ENCODE results near the gene ITGB7. TPM values are rescaled to one million over a fixed set of nuclear protein-coding genes. Genes with fewer than 3 reads are reported as not detected.

Gene ITGB7
- total RNA-seq, 3 donors from 2014 or later (not counting 1 experiment from before 2014, with no cell fraction given): 329 to 441 (median 439) TPM

DNA sequence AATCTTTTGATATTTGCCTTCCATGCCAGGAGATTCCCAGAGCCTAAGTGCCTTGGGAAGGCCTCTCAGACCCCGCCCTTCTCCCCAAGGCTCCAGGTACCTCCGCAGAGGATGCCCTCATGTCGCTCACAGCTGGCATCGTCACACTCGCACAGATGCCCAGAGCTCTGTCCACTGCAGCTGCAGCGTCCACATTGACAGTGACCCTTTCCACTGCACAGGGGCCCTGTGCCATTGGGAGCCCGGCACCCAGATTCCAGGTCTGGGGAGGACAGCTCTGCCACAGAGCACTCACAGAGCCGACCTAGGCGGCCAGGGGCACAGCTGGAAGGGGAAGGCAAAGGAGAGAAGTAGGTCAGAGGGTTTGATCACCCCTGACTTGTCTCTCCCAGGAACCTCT lies 14.0 kb downstream of the ITGB7 start:
- 96% methylated on average over 8 of the region's 9 CpGs for WGBS (ENCODE audit: insufficient coverage)
- H3K36me3 ChIP-seq (ENCODE audit: control insufficient read depth, insufficient read depth, low read length): peaks cover 79% of the 10 kb centered on the region
- ATAC-seq: no peak

DNA sequence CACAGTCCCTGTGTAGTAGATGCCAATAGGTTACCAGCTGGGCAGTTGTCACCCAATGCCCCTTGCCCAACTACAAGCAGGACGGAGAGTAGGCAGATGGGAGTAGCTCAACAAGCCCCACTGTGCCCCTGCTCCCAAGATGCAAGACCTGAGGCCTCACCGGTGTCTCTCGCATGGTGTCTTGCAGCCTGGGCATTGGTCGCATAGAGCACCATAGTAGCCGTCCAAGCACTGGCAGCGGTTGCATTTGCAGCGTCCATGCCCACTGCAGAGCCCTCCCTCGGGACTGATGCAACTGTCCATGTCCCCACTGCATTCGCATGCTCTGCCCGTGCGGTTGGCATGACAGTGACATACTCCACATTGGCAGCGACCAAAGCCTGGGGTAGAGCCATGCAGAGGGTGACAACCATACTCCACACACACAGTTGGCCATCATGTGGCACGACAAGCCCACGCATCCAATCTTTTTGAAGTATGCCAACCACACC lies 14.5 kb downstream of the ITGB7 start:
- Mint-ChIP-seq H3K9me3 (no peaks in the 10 kb centered on the region), H3K36me3 (no peaks in the 10 kb centered on the region), H3K4me3 (no peak overlapping the region), H3K27me3 (ENCODE audit: low read depth in 2 of 2) (no peaks in the 10 kb centered on the region), H3K27ac (peak overlapping the region; percentile 18 to 24), H3K4me1 (peaks cover 0 to 34% of the 10 kb centered on the region in 2 donors)
- intact Hi-C loops (cut with micrococcal nuclease): no loop called here
- peaks cover 6% of the 10 kb centered on the region for H3K4me1 ChIP-seq (ENCODE audit: control insufficient read depth, insufficient read depth, low read length)
- TF ChIP-seq, protein P1, sequence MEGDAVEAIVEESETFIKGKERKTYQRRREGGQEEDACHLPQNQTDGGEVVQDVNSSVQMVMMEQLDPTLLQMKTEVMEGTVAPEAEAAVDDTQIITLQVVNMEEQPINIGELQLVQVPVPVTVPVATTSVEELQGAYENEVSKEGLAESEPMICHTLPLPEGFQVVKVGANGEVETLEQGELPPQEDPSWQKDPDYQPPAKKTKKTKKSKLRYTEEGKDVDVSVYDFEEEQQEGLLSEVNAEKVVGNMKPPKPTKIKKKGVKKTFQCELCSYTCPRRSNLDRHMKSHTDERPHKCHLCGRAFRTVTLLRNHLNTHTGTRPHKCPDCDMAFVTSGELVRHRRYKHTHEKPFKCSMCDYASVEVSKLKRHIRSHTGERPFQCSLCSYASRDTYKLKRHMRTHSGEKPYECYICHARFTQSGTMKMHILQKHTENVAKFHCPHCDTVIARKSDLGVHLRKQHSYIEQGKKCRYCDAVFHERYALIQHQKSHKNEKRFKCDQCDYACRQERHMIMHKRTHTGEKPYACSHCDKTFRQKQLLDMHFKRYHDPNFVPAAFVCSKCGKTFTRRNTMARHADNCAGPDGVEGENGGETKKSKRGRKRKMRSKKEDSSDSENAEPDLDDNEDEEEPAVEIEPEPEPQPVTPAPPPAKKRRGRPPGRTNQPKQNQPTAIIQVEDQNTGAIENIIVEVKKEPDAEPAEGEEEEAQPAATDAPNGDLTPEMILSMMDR (IDR thresholded peaks at IDR 0.05): no peak
- no peak for DNase-seq
- 96% methylated on average over 14 of the region's 14 CpGs for WGBS (ENCODE audit: insufficient coverage)
- ATAC-seq: no peak
- peaks cover 84% of the 10 kb centered on the region for H3K36me3 ChIP-seq (ENCODE audit: control insufficient read depth, insufficient read depth, low read length)
- no peak overlapping the region for H3K4me3 ChIP-seq (ENCODE audit: low read length)
- no peak overlapping the region for H3K27ac ChIP-seq (ENCODE audit: low read length)
- no peaks in the 10 kb centered on the region for H3K27me3 ChIP-seq (ENCODE audit: control insufficient read depth, insufficient read depth, low read length)
- no peaks in the 10 kb centered on the region for H3K9me3 ChIP-seq (ENCODE audit: control insufficient read depth, insufficient read depth, low read length)

More for the DNA sequence above, 14.0 kb downstream of the ITGB7 start:
- H3K4me1 Mint-ChIP-seq: peaks cover 3 to 38% of the 10 kb centered on the region in 2 donors
- H3K27me3 ChIP-seq (ENCODE audit: control insufficient read depth, insufficient read depth, low read length): no peaks in the 10 kb centered on the region
- H3K4me1 ChIP-seq (ENCODE audit: control insufficient read depth, insufficient read depth, low read length): peaks cover 10% of the 10 kb centered on the region
- no peaks in the 10 kb centered on the region for H3K36me3 Mint-ChIP-seq
- no peak overlapping the region for H3K27ac ChIP-seq (ENCODE audit: low read length)
- H3K27ac Mint-ChIP-seq: peak overlapping the region; percentile 18 to 24
- no peak overlapping the region for H3K4me3 ChIP-seq (ENCODE audit: low read length)
- H3K9me3 Mint-ChIP-seq: no peaks in the 10 kb centered on the region
- DNase-seq: no peak
- TF ChIP-seq, protein P1 (IDR thresholded peaks at IDR 0.05): no peak
- no peaks in the 10 kb centered on the region for H3K27me3 Mint-ChIP-seq (ENCODE audit: low read depth in 2 of 2)
- H3K4me3 Mint-ChIP-seq: no peak overlapping the region
- H3K9me3 ChIP-seq (ENCODE audit: control insufficient read depth, insufficient read depth, low read length): no peaks in the 10 kb centered on the region
- intact Hi-C loops (cut with micrococcal nuclease): no loop called here

DNA sequence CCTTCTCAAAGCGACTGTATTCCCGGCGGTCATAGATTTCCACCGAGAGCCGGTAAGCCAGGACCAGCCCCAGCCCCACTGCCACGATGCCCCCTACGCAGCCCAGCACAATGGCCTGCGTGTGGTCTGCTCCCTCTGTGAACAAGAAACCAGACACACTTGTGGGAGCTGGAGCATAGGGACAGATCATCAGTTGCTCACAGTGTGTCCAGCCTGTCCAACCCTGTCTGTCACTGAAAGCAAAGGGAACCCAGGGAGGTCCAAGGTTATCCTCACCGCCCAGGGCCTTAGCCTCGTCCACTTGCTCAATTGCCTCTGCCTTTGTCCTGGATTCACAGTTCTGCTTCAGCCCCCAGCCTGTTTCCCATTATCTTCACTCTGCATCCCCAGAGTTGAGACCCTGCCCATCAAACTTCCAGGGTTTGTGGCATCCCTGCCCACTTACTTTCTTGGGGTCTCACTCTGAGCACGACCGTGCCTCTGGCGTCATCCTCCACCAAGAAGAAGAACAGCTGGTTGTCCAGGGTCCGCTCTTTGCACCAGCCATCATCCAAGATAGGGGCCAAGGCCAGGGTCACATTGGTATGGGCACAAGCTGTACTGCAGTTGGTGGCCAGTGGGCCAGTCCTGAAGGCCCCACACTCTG lies 15.0 kb downstream of the ITGB7 start:
- peak overlapping the region in 1 of 2 donors; percentile 18 for H3K27ac Mint-ChIP-seq
- no peaks in the 10 kb centered on the region for H3K27me3 Mint-ChIP-seq (ENCODE audit: low read depth in 2 of 2)
- no peaks in the 10 kb centered on the region for H3K27me3 ChIP-seq (ENCODE audit: control insufficient read depth, insufficient read depth, low read length)
- H3K9me3 Mint-ChIP-seq: no peaks in the 10 kb centered on the region
- H3K4me3 ChIP-seq (ENCODE audit: low read length): no peak overlapping the region
- H3K4me1 Mint-ChIP-seq: peaks cover 0 to 31% of the 10 kb centered on the region in 2 donors
- no peak overlapping the region for H3K4me3 Mint-ChIP-seq
- H3K4me1 ChIP-seq (ENCODE audit: control insufficient read depth, insufficient read depth, low read length): peaks cover 3% of the 10 kb centered on the region
- no peak for DNase-seq
- TF ChIP-seq, protein P1 (IDR thresholded peaks at IDR 0.05): no peak
- H3K9me3 ChIP-seq (ENCODE audit: control insufficient read depth, insufficient read depth, low read length): no peaks in the 10 kb centered on the region
- no peak overlapping the region for H3K27ac ChIP-seq (ENCODE audit: low read length)
- 98% methylated on average over 14 of the region's 14 CpGs for WGBS (ENCODE audit: insufficient coverage)
- no peaks in the 10 kb centered on the region for H3K36me3 Mint-ChIP-seq
- peaks cover 84% of the 10 kb centered on the region for H3K36me3 ChIP-seq (ENCODE audit: control insufficient read depth, insufficient read depth, low read length)
- ATAC-seq: no peak
- intact Hi-C loops (cut with micrococcal nuclease): no loop called here
